HL-60/S4 treated with phorbol 12-myristate 13-acetate at 8.2 ng/mL for 4 days and 3 days (cell line): Measurements from ENCODE around the gene OR2T34.
"Not testable (repeated sequence)": the region's sequence is repeated elsewhere in the genome, so short reads cannot be mapped to it uniquely, and the experiment has no call there.

Experiments
- in situ Hi-C: fragments of 300-500 bp; cut with MboI; formaldehyde crosslinking; loops from 2 replicates; pipeline ENCODE4 v1.15.0; 2022; ENCODE audit warnings: low sequenced_read_pairs

Gene OR2T34, protein sequence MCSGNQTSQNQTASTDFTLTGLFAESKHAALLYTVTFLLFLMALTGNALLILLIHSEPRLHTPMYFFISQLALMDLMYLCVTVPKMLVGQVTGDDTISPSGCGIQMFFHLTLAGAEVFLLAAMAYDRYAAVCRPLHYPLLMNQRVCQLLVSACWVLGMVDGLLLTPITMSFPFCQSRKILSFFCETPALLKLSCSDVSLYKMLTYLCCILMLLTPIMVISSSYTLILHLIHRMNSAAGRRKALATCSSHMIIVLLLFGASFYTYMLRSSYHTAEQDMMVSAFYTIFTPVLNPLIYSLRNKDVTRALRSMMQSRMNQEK

DNA sequence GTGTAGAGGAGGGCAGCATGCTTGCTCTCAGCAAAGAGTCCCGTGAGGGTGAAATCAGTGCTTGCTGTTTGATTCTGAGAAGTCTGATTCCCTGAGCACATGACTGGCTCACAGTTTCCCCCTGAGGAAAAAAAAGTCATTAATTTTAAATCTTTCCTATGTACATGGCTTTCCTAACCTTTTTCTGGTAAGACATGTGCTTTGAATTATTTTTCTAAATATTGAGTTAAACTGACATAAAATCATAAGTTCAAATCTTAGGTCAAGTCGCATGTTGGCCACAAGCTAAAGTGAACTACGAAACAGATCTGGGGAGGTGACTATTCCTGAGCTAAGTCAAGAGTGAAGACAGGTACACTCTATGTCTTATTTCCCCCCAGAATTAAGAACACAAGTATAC is at the start of gene OR2T34:
Gene OR2T34, minus strand, starts transcription at position 101 of the 400 bp plus-strand sequence. Its CDS starts 0 bp downstream, at position 101.
- in situ Hi-C loops: not testable (repeated sequence)

DNA sequence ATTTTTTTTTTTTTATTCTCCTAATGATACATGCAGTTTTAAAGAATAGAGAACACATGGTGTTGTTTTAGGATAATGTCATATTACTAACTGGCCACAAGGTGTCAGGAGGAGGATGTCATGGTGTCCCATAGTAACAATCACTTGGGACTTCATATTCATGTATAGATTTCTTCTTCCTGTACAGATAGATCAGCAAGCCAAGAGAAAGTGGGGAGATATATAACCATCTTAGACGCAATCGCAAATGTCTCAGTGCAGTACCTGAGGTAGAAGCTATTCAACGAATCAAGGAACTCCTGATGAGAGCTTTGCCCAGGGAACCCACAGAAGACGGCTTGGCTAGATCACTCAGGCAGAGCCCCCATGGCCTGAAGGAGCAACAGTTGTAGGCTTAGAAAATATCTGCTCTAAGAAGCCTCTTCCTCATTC is 48.0 kb upstream of the OR2T34 start:
- in situ Hi-C loops: no loop called here

DNA sequence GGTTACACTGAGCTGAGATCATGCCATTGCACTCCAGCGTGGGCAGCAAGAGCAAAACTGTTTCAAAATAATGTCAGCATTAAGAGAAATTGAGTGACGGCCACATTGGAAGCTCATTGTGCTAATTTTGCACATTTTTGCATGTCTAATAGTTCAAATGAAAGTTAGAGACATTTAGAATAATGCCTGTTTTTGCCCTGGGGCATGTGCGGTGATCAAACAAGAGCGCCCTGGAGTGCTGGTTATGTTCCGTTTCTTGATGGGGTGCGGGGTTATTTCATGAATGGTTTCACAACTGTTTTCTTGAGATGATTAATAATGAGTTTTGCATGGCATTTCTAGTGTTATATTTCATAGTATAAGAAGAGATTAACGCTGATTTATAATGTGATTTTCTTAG is 47.2 kb upstream of the OR2T34 start:
- in situ Hi-C loops: no loop called here

DNA sequence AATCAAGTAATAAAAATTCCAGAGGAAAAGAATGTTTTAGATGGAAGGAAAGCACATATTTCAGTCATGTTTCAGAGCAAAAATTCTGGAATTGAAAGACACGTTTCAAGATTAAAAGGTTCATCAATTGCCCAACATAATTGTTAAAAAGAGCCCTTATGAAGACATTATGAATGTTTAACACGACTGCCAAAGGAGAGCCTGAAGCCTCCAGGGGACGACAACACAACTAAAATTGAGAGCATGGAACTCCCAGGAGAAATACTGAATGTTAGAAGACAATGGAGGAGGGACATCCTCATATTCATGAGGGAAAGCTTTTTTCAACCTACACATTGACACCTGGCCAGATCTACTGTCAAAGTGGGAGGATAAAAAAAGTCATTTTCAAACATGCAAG is 44.3 kb upstream of the OR2T34 start:
- in situ Hi-C loops: no loop called here

DNA sequence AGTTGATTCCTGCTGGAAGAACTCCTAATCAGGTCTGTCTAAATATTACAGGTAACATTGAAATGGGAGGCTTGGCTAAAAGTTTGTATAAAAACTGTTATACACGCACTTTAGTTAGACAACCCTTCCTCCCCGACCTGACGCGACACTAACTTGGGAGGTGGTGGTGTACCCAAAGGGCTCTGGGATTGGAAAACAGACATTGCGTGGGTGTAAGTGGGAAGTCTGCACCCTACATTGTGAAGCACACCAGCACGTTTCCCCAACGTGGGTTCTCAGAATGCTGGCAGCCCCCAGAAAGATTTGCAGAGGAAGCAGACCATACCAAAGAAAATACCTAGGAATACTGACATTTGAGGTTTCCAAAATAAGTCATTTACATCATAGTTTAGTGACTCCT is 43.6 kb upstream of the OR2T34 start:
- in situ Hi-C loops: no loop called here

DNA sequence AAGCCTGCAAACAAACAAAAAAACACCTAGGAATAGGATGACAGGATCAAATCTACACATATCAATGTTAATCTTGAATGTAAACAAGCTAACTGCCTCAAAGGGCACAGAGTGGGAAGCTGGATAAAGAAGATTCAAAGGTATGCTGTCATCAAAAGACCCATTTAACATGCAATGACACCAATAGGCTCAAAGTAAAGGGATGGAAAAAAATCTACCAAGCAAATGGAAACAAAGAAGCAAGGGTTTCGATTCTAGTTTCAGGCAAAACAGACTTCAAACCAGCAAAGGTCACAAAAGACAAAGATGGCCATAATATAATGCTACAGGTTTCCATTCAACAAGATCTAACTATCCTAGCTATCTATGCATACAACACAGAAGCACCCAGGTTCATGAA is 39.2 kb upstream of the OR2T34 start:
- in situ Hi-C loops: no loop called here

DNA sequence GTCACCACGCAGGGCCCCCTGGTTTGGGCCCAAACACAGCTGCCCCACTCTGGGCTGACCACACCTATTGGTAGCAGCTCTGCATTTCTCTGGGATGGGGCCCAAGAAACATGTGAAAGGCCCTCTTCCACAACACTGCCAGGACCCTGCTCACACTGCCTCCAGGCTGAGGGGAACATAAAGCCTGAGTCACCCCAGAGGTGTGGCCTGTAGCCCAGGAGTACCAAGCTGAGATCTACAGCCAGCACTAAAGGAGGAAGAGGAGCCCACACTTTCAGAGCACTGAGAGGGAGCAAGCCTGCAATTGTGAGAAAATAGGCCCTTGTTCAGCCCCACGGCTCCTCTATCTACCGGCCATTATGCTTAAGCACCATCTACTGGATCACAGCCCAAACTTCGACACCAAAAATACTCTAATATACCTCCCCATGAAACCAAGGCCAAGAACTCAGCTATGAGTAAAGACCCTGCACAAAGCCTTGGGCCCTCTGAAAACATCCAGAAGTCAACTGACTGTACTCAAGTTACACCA is 37.4 kb upstream of the OR2T34 start:
- in situ Hi-C loops: no loop called here

DNA sequence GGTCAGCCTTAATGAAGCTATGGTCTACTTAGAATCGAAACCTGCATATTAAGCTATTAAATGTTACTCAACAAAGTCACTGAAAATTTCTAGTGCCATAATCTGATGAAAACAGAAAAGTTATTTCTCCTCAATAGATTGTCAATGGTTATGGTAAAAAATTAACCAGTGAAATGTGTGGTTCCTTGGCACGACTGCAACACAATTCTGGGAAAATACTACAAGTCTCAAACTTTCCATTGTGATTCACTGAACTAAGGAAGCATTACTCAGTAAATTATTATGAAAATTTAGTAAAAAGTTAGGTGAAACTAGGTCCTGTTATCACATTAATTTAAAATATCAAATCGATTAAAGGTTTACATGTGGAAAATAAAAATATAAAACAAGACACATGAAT is 35.7 kb upstream of the OR2T34 start:
- in situ Hi-C loops: no loop called here

DNA sequence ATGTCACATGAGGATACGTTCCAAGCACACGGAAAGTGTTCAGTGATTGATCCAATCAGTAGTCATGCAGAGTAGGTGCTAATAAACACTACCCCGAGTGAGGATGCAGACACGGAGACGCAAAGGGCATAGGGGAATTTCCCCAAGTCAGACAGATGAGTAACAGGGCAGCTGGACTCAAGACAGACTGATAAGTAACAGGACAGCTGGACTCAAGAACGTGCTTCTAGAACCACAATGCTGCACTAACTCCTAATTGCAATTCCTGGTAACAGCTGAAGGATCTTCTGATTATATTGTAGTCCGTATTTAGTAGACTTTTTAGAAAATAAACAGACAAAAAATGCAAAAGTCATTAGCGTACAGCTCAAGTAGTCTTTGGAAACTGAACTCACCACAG is 24.8 kb upstream of the OR2T34 start:
- in situ Hi-C loops: no loop called here

DNA sequence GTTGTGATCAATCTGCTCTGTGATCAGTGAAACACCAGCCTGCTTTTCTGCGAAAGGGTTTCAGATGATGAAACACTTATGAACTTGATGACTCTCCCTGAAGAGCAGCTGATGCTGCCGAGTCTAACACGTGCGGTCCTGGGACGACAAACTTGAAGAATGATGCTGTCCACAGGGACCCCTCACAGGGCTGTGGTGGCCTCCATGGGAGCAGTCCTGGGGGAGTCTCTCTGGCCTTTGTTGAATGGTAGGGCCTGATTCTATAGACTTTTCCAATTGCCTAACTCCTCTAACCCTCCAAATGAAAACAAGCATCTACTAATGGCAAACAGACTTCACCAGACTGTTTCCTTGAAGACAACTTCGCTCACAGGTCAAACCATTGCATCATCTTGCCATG is 23.0 kb upstream of the OR2T34 start, which contains the start of gene OR2T10:
Gene OR2T10, minus strand, starts transcription at position 112 of the 400 bp plus-strand sequence. CDS start 3,932 bp downstream, outside the sequence.
- in situ Hi-C loops: no loop called here

DNA sequence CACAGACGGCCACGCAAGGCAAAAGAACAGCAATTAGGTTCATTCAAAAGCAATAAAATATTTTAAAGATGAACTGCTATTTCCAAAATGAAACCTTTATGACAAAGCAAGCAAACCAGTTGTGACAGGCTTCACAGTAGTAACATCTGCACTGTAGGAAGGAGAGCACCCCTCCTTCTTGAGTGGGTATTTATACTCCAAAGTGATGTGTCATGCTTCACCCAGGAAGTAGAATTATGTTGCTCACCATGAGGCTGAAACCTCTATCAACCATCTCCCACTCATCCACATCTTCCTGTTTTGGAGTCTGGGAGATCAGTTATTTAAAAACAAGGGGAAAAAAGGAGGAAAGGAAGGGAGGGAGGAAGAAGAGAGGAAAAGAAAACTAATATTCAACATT is 22.1 kb upstream of the OR2T34 start:
- in situ Hi-C loops: no loop called here

DNA sequence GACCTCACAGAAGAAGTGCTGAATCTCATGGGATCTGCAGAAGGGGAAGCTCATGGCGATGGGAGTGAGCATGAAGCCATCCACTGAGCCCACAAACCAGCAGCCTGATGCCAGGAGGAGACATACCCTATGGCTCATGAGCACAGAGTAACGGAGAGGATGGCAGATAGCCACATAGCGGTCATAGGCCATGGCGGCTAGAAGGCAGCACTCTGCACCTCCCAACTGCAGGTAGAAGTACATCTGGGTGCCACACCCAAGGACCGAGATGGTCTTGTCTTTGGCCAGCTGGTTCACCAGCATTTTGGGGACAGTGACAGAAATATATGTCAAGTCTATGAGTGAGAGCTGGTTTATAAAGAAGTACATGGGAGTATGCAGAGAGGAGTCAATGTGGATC is 18.7 kb upstream of the OR2T34 start:
- in situ Hi-C loops: no loop called here

DNA sequence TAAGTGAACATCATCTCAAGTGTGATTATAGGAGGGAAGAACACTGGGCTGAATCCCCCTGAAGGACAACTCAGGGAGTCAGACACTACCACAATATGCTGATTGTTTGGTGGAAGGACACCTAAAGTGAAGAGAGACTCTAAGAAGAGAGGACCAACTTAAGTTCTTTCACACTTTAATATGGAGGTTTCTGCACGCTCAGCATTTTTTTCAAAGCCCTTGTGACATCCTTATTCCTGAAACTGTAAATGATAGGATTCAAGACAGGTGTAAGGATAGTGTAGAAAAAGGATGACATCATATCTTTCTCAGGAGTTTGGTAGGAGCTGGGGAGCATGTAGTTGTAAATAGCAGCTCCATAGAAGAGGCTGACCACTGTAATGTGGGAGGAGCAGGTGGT is 18.1 kb upstream of the OR2T34 start:
- in situ Hi-C loops: no loop called here

DNA sequence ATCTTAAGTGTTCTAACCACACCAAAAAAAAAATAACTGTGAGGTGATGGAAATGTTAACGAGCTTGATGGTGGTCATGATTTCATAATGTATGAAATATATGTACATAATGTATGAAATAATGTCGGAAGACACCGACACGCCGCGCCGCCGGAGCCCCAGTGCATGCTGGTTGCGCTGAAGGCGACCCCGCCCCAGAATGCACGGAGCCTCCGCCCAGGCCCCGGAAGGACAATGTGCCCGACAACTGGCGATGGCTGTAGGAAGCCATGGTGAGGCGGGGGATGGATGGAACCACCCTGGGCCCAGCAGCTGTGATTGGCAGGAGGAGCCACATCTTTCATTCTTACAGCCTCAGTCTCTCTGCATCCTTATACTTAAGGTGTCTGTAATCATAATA is 15.5 kb upstream of the OR2T34 start:
- in situ Hi-C loops: no loop called here

DNA sequence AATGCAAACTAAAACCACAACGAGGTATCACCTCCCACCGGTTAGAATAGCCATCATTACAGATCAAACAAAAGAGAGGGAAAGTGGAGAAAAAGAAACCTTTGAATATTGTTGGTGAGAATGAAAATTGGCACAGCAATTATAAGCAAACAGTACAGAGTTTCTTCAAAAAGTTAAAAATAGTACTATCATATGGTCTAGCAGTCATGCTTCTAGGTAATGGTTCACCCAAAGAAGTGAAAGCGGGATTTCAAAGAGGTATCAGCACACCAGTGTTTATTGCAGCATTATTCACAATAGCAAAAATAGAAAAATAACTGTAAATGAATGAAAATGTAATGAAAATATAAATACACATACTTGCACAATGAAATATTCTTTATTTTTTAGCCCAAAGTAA is 14.8 kb upstream of the OR2T34 start:
- in situ Hi-C loops: no loop called here

DNA sequence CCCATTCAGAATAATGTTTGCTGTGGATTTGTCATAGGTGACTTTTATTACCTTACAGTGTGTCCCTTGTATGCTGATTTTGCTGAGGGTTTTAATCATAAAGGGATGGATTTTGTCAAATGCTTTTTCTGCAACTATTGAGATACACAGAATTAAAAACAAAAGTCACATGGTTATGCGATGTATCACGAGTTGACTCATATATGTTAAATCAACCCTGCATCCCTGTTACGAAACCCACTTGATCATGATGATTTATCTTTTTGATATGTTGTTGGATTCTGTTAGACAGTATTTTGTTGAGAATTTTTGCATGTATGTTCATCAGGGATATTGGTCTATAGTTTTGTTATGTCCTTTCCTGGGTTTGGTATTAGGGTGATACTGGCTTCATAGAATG is 10.7 kb upstream of the OR2T34 start:
- in situ Hi-C loops: no loop called here

DNA sequence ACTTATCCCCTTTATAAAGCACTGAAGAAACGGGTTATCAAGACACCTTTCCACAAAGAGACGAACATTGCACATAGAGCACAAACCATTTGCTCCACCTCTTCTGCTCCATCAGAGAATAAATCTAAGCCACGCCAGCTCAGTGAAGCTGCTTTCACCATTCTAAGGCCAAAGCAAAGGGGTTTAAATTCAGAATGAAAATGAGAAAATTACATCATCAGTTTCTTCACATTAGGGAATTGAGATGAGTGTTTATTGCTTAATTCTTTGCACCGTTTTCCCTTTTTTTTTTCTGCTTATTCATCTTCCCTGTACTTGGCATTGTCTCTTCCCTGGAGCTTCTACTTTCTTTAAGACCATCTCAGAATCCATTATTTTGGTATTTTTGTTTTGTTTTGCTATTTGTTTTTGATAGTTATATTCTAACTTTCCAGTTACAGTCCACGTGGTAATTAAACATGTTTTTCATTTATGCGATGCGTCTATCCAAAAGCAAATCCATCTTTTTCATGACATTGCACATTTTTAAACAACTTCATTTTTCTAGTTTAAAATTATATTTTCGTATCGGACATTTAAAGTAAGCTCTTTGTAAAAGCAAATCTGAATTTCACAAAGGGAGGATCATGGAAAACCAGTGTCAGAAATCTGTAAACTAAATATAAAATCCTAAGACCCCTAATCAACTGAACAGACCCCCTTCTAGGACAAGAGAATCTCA is 1.9 kb upstream of the OR2T34 start:
- in situ Hi-C loops: no loop called here

DNA sequence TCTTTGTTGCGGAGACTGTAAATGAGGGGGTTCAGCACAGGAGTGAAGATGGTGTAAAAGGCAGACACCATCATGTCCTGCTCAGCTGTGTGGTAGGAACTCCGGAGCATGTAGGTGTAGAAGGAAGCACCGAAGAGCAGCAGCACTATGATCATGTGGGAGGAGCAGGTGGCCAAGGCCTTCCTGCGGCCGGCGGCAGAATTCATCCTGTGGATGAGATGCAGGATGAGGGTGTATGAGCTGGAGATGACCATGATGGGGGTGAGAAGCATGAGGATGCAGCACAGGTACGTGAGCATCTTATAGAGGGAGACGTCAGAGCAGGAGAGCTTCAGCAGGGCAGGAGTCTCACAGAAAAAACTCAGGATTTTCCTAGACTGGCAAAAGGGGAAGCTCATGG is 701 bp downstream of the OR2T34 start:
- in situ Hi-C loops: not testable (repeated sequence)

DNA sequence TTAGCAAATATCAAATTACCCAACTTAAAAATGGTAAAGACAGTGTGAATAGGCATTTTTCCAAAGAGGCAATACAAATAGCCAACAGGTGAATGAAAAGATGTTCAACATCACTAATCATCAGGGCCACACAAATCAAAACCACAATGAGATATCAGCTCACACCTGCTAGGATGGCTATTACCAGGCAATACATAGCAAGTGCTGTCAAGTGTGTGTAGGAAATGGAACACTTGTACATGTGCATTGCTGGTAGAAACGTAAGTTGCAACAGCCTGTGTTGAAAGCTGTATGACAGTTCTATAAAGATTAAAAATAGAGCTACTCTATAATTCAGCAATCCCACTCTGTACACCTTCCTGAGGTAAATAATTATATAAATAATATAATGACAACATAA is 2.5 kb downstream of the OR2T34 start:
- in situ Hi-C loops: not testable (repeated sequence)

DNA sequence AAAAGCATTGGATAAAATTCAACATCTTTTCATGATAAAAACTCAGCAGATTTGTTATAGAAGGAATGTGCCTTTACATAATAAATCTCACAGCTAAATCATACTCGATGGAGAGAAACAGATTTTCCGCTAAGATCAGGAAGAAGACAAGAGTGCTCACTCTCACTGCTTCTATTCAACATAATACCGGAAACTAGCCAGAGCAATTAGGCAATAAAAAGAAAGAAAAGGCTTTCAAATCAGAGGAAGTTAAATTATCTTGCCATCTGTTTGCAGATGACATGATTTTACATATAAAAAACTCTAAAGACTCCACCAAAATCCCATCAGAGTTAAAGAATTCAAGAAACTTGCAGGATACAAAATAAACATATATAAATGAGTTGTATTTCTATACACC is 3.7 kb downstream of the OR2T34 start:
- in situ Hi-C loops: not testable (repeated sequence)

DNA sequence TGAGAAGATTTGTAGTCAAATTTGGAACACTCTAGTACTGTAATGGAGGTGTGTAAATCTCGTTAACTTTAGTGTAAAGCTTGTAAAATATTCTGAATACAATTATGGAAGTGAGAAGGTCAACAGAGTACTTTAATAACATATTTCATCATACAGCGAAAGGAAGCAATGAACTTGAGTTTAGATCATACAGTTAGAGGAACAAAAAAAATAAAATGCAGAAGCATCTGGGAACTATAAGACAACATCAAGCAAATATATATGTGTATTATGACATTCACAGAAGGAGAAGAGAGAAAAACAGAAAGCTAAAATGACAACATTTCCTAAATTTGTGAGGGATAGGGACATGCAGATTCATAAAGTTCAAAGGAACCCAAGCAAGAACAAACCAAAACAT is 5.5 kb downstream of the OR2T34 start:
- in situ Hi-C loops: not testable (repeated sequence)
